NCI-H526 (cell line): ENCODE measurements around the gene SOS1.
A peak's percentile ranks its signal among the peaks of the same experiment; 100 is the strongest.

Experiments used
- DNase-seq, 2 experiments: peaks; one replicate each; lab custom pipeline; 2025; lab: John Stamatoyannopoulos, UW

The SOS1 gene

GRCh38 chr2:39024833-39025232 is 96.0 kb downstream of the SOS1 start:
- no peak for DNase-seq

GRCh38 chr2:39023649-39024048 is 97.2 kb downstream of the SOS1 start:
- no peak for DNase-seq

GRCh38 chr2:39022642-39023235 is 98.1 kb downstream of the SOS1 start:
- DNase-seq = no peak

GRCh38 chr2:39020383-39020782 is 100.5 kb downstream of the SOS1 start:
- DNase-seq = no peak

GRCh38 chr2:39018638-39019037 is 102.2 kb downstream of the SOS1 start:
- DNase-seq = no peak

- DNase-seq = no peak
Measured at GRCh38 chr2:39017334-39017733, 103.5 kb downstream of the SOS1 start.

- no peak for DNase-seq
Measured at GRCh38 chr2:39015424-39015823, 105.4 kb downstream of the SOS1 start.

GRCh38 chr2:39013871-39014270 is 107.0 kb downstream of the SOS1 start:
- DNase-seq = no peak

- DNase-seq = no peak
Measured at GRCh38 chr2:39008665-39009064, 112.2 kb downstream of the SOS1 start.

- DNase-seq = no peak
Measured at GRCh38 chr2:39007875-39008504, 112.9 kb downstream of the SOS1 start.

- DNase-seq = no peak
Measured at GRCh38 chr2:39000552-39000951, 120.3 kb downstream of the SOS1 start.

GRCh38 chr2:38997781-38998180 is 123.1 kb downstream of the SOS1 start:
- peak; percentile 64 to 73 for DNase-seq

- no peak for DNase-seq
Measured at GRCh38 chr2:38991899-38992298, 129.0 kb downstream of the SOS1 start.

- no peak for DNase-seq
Measured at GRCh38 chr2:38988716-38989115, 132.1 kb downstream of the SOS1 start.

GRCh38 chr2:38982498-38982897 is 138.4 kb downstream of the SOS1 start:
- no peak for DNase-seq

GRCh38 chr2:38981670-38982357 is 139.0 kb downstream of the SOS1 start:
- DNase-seq = no peak

- DNase-seq = no peak
Measured at GRCh38 chr2:38981003-38981669, 139.7 kb downstream of the SOS1 start.

GRCh38 chr2:38978908-38979307 is 141.9 kb downstream of the SOS1 start:
- DNase-seq = no peak

- no peak for DNase-seq
Measured at GRCh38 chr2:38978296-38978903, 142.5 kb downstream of the SOS1 start.

- no peak for DNase-seq
Measured at GRCh38 chr2:38977047-38977446, 143.8 kb downstream of the SOS1 start.

- no peak for DNase-seq
Measured at GRCh38 chr2:38975042-38975441, 145.8 kb downstream of the SOS1 start.

GRCh38 chr2:38973266-38973665 is 147.6 kb downstream of the SOS1 start:
- DNase-seq = no peak

GRCh38 chr2:38971377-38971776 is 149.5 kb downstream of the SOS1 start:
- no peak for DNase-seq
